Transverse colon (tissue), 4 donors: ENCODE results near the gene DAAM1. TPM values are rescaled to one million over a fixed set of nuclear protein-coding genes. Genes with fewer than 3 reads are reported as not detected.

Experiments
- DNase-seq: peaks from one replicate; pipeline ENCODE4 v3.0.0-alpha.2; 2019
- H3K27ac ChIP-seq, 4 donors: fragments of 200-600 bp; sonication (generic); 2 replicates each; pipeline ENCODE4 v1.5.1; 2016 to 2018; ENCODE audit warnings: inconsistent platforms in 4 of 4
- H3K27me3 ChIP-seq: fragments of 200-600 bp; sonication (generic); 2 replicates; pipeline ENCODE4 v1.5.1; 2017; ENCODE audit warnings: inconsistent platforms
- H3K36me3 ChIP-seq, 4 donors: fragments of 200-600 bp; sonication (generic); 2 replicates each; pipeline ENCODE4 v1.5.1; 2017 to 2019; ENCODE audit warnings: inconsistent platforms in 4 of 4
- H3K4me1 ChIP-seq, 4 donors: fragments of 200-600 bp; sonication (generic); 2 replicates each; pipeline ENCODE4 v1.5.1; 2017 to 2020; ENCODE audit warnings: inconsistent platforms in 4 of 4
- H3K4me3 ChIP-seq, 4 donors: fragments of 200-600 bp; sonication (generic); 1 replicate in 1 of 4; 2 replicates in 3 of 4; pipeline versions ENCODE4 v1.5.1 to v1.6.1; 2017 to 2019; ENCODE audit warnings: inconsistent platforms in 4 of 4
- H3K9me3 ChIP-seq, 2 donors: fragments of 200-600 bp; sonication (generic); 2 replicates each; pipeline ENCODE4 v1.5.1; 2017 to 2019; ENCODE audit warnings: inconsistent platforms in 2 of 2
- CTCF ChIP-seq, 5 experiments: fragments of 200-600 bp in 3 of 5; fragments of 450-650 bp in 2 of 5; sonication (generic) in 3 of 5; IDR thresholded peaks; 1 replicate in 2 of 5; 2 replicates in 3 of 5; pipeline ENCODE4 v1.5.1; 2016 to 2017; ENCODE audit warnings: antibody characterized with exemption in 5 of 5, inconsistent platforms in 3 of 5, mild to moderate bottlenecking in 2 of 5, moderate library complexity in 1 of 5
- EP300 ChIP-seq: sonication (generic); formaldehyde crosslinking; IDR thresholded peaks from one replicate; pipeline ENCODE4 v1.6.1; 2017; ENCODE audit warnings: antibody characterized with exemption, low read depth
- POLR2A ChIP-seq: fragments of 450-650 bp; IDR thresholded peaks from one replicate; pipeline ENCODE4 v1.6.1; 2016; ENCODE audit warnings: antibody characterized with exemption, mild to moderate bottlenecking, moderate library complexity
- POLR2AphosphoS5 ChIP-seq, 3 donors: sonication (generic); formaldehyde crosslinking; IDR thresholded peaks; one replicate each; pipeline ENCODE4 v1.6.1; 2016; ENCODE audit warnings: antibody characterized with exemption in 3 of 3
- WGBS, 2 donors: methylation state at CpG; one replicate each; pipeline ENCODE4 v1.1.5; 2018; ENCODE audit warnings: low coverage in 1 of 2; 5-methylcytosine and 5-hydroxymethylcytosine counted together
- in situ Hi-C, 4 donors: fragments of 200-750 bp; cut with MboI; loops; one replicate each; pipeline versions ENCODE4 v1.15.0 to v1.15.1; 2017; ENCODE audit warnings: low sequenced_read_pairs in 3 of 4, low pct_ligation_motif_present in 1 of 4, low pct_unique_long_range_greater_than_20kb in 1 of 4
- intact Hi-C: fragments of 100-400 bp; cut with DNase I; formaldehyde crosslinking; loops from one replicate; pipeline ENCODE4 v1.15.1; 2023; ENCODE audit warnings: low total_unique reads
- total RNA-seq, 4 donors: library from RNA; depleted of rRNA; stranded (reverse); fragments of >200 nt; gene quantifications; one replicate each; pipeline ENCODE4 v1.1.0, GENCODE V29; 2016

The DAAM1 gene
- total RNA-seq, 4 donors from 2014 or later: 23.9 to 44.5 (median 42.8) TPM

GRCh38 chr14:59254146-59254910 is 65.9 kb downstream of the DAAM1 start:
- Histone ChIP-seq H3K27ac (peak overlapping the region; percentile 67 to 85 (median 80)), H3K4me1 (peaks cover 11 to 33% (median 21%) of the 10 kb centered on the region in 4 donors), H3K27me3 (no peaks in the 10 kb centered on the region), H3K9me3 (no peaks in the 10 kb centered on the region), H3K4me3 (no peak overlapping the region), H3K36me3 (no peaks in the 10 kb centered on the region)
- intact Hi-C loops: loop anchor here (5.0 kb wide), 1 partner anchor 37 kb away; no protein-coding TSS in a partner anchor
- no peak for TF ChIP-seq POLR2A
- no peak for TF ChIP-seq CTCF (IDR thresholded peaks at IDR 0.05)
- peak in 2 of 3 donors; percentile 20 to 46 for TF ChIP-seq POLR2AphosphoS5 (IDR thresholded peaks at IDR 0.05)
- TF ChIP-seq EP300: no peak
- peak; percentile 62 for DNase-seq
- in situ Hi-C loops: no loop called here
- WGBS, 2 donors: 32 to 35% methylated on average over 4 to 7 of the region's 7 CpGs

GRCh38 chr14:59254911-59255545 is 66.6 kb downstream of the DAAM1 start:
- H3K4me1 ChIP-seq: peaks cover 11 to 36% (median 21%) of the 10 kb centered on the region in 4 donors
- intact Hi-C loops (loop anchor here (5.0 kb wide), 1 partner anchor 38 kb away; no protein-coding TSS in a partner anchor), in situ Hi-C loops (no loop called here)
- no peaks in the 10 kb centered on the region for H3K36me3 ChIP-seq
- WGBS, 2 donors: 46 to 61% methylated on average over 5 of the region's 5 CpGs
- DNase-seq: no peak
- TF ChIP-seq POLR2AphosphoS5 (IDR thresholded peaks at IDR 0.05): no peak
- H3K9me3 ChIP-seq: no peaks in the 10 kb centered on the region
- no peak overlapping the region for H3K4me3 ChIP-seq
- H3K27ac ChIP-seq: peak overlapping the region; percentile 67 to 85 (median 80)
- H3K27me3 ChIP-seq: no peaks in the 10 kb centered on the region

GRCh38 chr14:59256331-59256730 is 67.9 kb downstream of the DAAM1 start:
- WGBS, 2 donors: 85% methylated on average over 1 of the region's 1 CpG; no CpG with 5 or more reads in 1 of the 2 donors
- Histone ChIP-seq H3K27me3 (no peaks in the 10 kb centered on the region), H3K27ac (peak overlapping the region in 2 of 4 donors; percentile 67 to 80), H3K4me1 (peaks cover 11 to 36% (median 21%) of the 10 kb centered on the region in 4 donors), H3K4me3 (no peak overlapping the region), H3K9me3 (no peaks in the 10 kb centered on the region), H3K36me3 (no peaks in the 10 kb centered on the region)
- DNase-seq: no peak
- no peak for TF ChIP-seq CTCF (IDR thresholded peaks at IDR 0.05)
- no peak for TF ChIP-seq POLR2A
- no peak for TF ChIP-seq POLR2AphosphoS5 (IDR thresholded peaks at IDR 0.05)
- TF ChIP-seq EP300: no peak
- in situ Hi-C loops: no loop called here
- intact Hi-C loops: no loop called here

GRCh38 chr14:59261334-59261733 is 72.9 kb downstream of the DAAM1 start:
- intact Hi-C loops (no loop called here), in situ Hi-C loops (no loop called here)
- H3K27ac ChIP-seq: no peak overlapping the region
- no peak overlapping the region for H3K4me3 ChIP-seq
- H3K36me3 ChIP-seq: no peaks in the 10 kb centered on the region
- WGBS, 2 donors: 90 to 92% methylated on average over 2 to 3 of the region's 3 CpGs
- H3K9me3 ChIP-seq: no peaks in the 10 kb centered on the region
- DNase-seq: no peak
- no peaks in the 10 kb centered on the region for H3K27me3 ChIP-seq
- TF ChIP-seq CTCF (IDR thresholded peaks at IDR 0.05): no peak
- TF ChIP-seq POLR2AphosphoS5 (IDR thresholded peaks at IDR 0.05): no peak
- peaks cover 0 to 22% (median 9%) of the 10 kb centered on the region in 4 donors for H3K4me1 ChIP-seq
